HepG2 (cell line): ENCODE data around the gene TEK. TPM values are rescaled to one million over a fixed set of nuclear protein-coding genes. Genes with fewer than 3 reads are reported as not detected.

Source experiments
- ATAC-seq: fragments of 200-7000 bp; cut with Tn5 transposase; 3 replicates; pipeline ENCODE4 v1.9.1; 2020; ENCODE audit warnings: mild to moderate bottlenecking, moderate library complexity
- BruUV-seq: library from RNA; stranded (reverse); fragments of 400-500 nt; replicated peaks from 2 replicates; lab custom pipeline; 2021; lab: Mats Ljungman, UMichigan
- CTCF ChIA-PET: fragments of 300-600 bp; formaldehyde crosslinking; extraction: SDS; loops from one replicate; lab custom pipeline; 2021; ENCODE audit warnings: low total read pairs, inconsistent platforms, low intra/inter-chr PET ratio; lab: Yijun Ruan, JAX
- POLR2A ChIA-PET: fragments of 350-600 bp; sonication (Branson Sonifier 250); formaldehyde crosslinking; loops from one replicate; lab custom pipeline; 2020; ENCODE audit warnings: antibody characterized with exemption, inconsistent platforms; lab: Yijun Ruan, JAX
- DNase-seq: peaks from one replicate; pipeline ENCODE4 v3.0.0-alpha.2; 2015; ENCODE audit warnings: low spot score
- FAIRE-seq: peaks from 3 replicates; lab custom pipeline; 2011; peaks lifted over from hg19 to GRCh38; lab: Jason Lieb, UNC
- H2AFZ ChIP-seq: one replicate; pipeline ENCODE4 v1.6.1; 2011; ENCODE audit warnings: low read length, inconsistent platforms
- H3K27ac ChIP-seq: fragments of 300-600 bp; 3 replicates; pipeline ENCODE4 v1.8.0; 2011; ENCODE audit warnings: mixed run types, mild to moderate bottlenecking, mixed read lengths, low read length, inconsistent platforms; ENCODE audit not compliant: insufficient read depth; ENCODE audit errors: extremely low read length
- H3K27me3 ChIP-seq, 2 experiments: fragments of 200-600 bp in 1 of 2; 2 replicates in 1 of 2; 3 replicates in 1 of 2; pipeline versions ENCODE4 v1.6.0 to v1.8.0; 2011; ENCODE audit warnings: low read length in 2 of 2, mild to moderate bottlenecking in 2 of 2, moderate library complexity in 2 of 2, inconsistent platforms in 1 of 2; ENCODE audit not compliant: insufficient read depth in 2 of 2, control insufficient read depth in 1 of 2
- H3K36me3 ChIP-seq, 2 experiments: fragments of 200-600 bp in 1 of 2; replicated peaks in 1 of 2; 2 replicates in 1 of 2; 3 replicates in 1 of 2; pipeline versions ENCODE4 v1.5.1 to v1.8.0; 2011; ENCODE audit warnings: low read length in 2 of 2, inconsistent platforms in 1 of 2; ENCODE audit not compliant: insufficient read depth in 2 of 2, control insufficient read depth in 1 of 2
- H3K4me1 ChIP-seq: 2 replicates; pipeline ENCODE4 v1.5.1; 2012; ENCODE audit warnings: low read length, inconsistent platforms; ENCODE audit not compliant: insufficient read depth
- H3K4me2 ChIP-seq: 2 replicates; pipeline ENCODE4 v1.6.0; 2011; ENCODE audit warnings: low read depth, low read length, inconsistent platforms
- H3K4me3 ChIP-seq, 3 experiments: fragments of 200-600 bp in 1 of 3; sonication (generic), shearing (Covaris generic) in 1 of 3; replicated peaks in 1 of 3; 2 replicates each; pipeline ENCODE4 v1.5.1; 2011 to 2016; ENCODE audit warnings: low read length in 3 of 3, inconsistent platforms in 2 of 3, low read depth in 2 of 3, mild to moderate bottlenecking in 2 of 3, control low read depth in 1 of 3, mixed read lengths in 1 of 3; ENCODE audit not compliant: insufficient read depth in 1 of 3
- H3K79me2 ChIP-seq: one replicate; pipeline ENCODE4 v1.6.1; 2011; ENCODE audit warnings: low read length, inconsistent platforms; ENCODE audit not compliant: insufficient read depth
- H3K9ac ChIP-seq: 2 replicates; pipeline ENCODE4 v1.6.0; 2011; ENCODE audit warnings: mild to moderate bottlenecking, low read depth, low read length, inconsistent platforms; ENCODE audit not compliant: insufficient read depth
- H3K9me3 ChIP-seq: 2 replicates; pipeline ENCODE4 v1.5.1; 2012; ENCODE audit warnings: mild to moderate bottlenecking, low read length
- H4K20me1 ChIP-seq: 2 replicates; pipeline ENCODE4 v1.6.0; 2011; ENCODE audit warnings: inconsistent platforms, mild to moderate bottlenecking, low read length, moderate library complexity; ENCODE audit not compliant: insufficient read depth
- ARID2 ChIP-seq: sonication (generic); formaldehyde crosslinking; IDR thresholded peaks from 2 replicates; pipeline ENCODE4 v1.8.1; 2022; ENCODE audit warnings: mild to moderate bottlenecking, missing genetic modification reagents, borderline replicate concordance
- ATF5 ChIP-seq: sonication (generic); formaldehyde crosslinking; IDR thresholded peaks from 2 replicates; pipeline ENCODE4 v1.4.0; 2020; ENCODE audit warnings: mild to moderate bottlenecking, low read depth, missing genetic modification reagents
- BHLHE40 ChIP-seq: IDR thresholded peaks from 2 replicates; pipeline ENCODE4 v1.6.1; 2011; ENCODE audit warnings: low read length, improper control_type of control experiment
- GABPA ChIP-seq, 2 experiments: IDR thresholded peaks; 2 replicates each; pipeline ENCODE4 v1.6.1; 2011 to 2016; ENCODE audit warnings: low read depth in 2 of 2, low read length in 1 of 2, missing biosample characterization in 1 of 2, missing genetic modification characterization in 1 of 2
- HIVEP1 ChIP-seq: sonication (generic); formaldehyde crosslinking; IDR thresholded peaks from 2 replicates; pipeline ENCODE4 v1.4.0; 2020; ENCODE audit warnings: mild to moderate bottlenecking, missing genetic modification reagents
- MYNN ChIP-seq: sonication (generic); formaldehyde crosslinking; IDR thresholded peaks from 2 replicates; pipeline ENCODE4 v1.4.0; 2020; ENCODE audit warnings: mild to moderate bottlenecking, low read depth, missing genetic modification reagents
- RFXANK ChIP-seq: IDR thresholded peaks from 2 replicates; pipeline ENCODE4 v1.6.1; 2016
- SMAD3 ChIP-seq: sonication (generic); formaldehyde crosslinking; IDR thresholded peaks from 2 replicates; pipeline ENCODE4 v1.4.0; 2020; ENCODE audit warnings: missing genetic modification reagents
- TGIF2 ChIP-seq: IDR thresholded peaks from 2 replicates; pipeline ENCODE4 v1.6.1; 2016; ENCODE audit warnings: control low read depth, missing compliant biosample characterization
- ZFY ChIP-seq: sonication (generic); formaldehyde crosslinking; IDR thresholded peaks from 2 replicates; pipeline ENCODE4 v1.4.0; 2020; ENCODE audit warnings: missing genetic modification reagents
- ZNF232 ChIP-seq: sonication (generic); formaldehyde crosslinking; IDR thresholded peaks from 2 replicates; pipeline ENCODE4 v1.4.0; 2020; ENCODE audit warnings: missing genetic modification reagents, borderline replicate concordance
- ZNF563 ChIP-seq: sonication (generic); formaldehyde crosslinking; IDR thresholded peaks from 2 replicates; pipeline ENCODE4 v1.8.0; 2022; ENCODE audit warnings: mild to moderate bottlenecking, moderate library complexity, missing genetic modification reagents
- ZNF619 ChIP-seq: sonication (generic); formaldehyde crosslinking; IDR thresholded peaks from 2 replicates; pipeline ENCODE4 v1.4.0; 2020; ENCODE audit warnings: mild to moderate bottlenecking, missing genetic modification reagents
- WGBS: methylation state at CpG from one replicate; pipeline ENCODE4 v1.1.6; 2017; ENCODE audit warnings: low lambda C conversion rate; 5-methylcytosine and 5-hydroxymethylcytosine counted together
- in situ Hi-C: cut with HindIII; loops from 2 replicates; pipeline ENCODE4 v1.10.0; 2017; ENCODE audit warnings: low pct_unique_long_range_greater_than_20kb; ENCODE audit not compliant: extremely low pct_ligation_motif_present
- intact Hi-C: fragments of 100-400 bp; cut with micrococcal nuclease; formaldehyde crosslinking; loops from one replicate; pipeline ENCODE4 v1.10.0; 2022; ENCODE audit not compliant: unreplicated experiment
- polyA plus RNA-seq, 8 experiments: library from polyadenylated mRNA; depleted of rRNA in 3 of 8; stranded (reverse) in 7 of 8; unstranded in 1 of 8; fragments of >200 nt; fragmentation: Illumina TruSeq in 4 of 8; extraction: Trizol in 4 of 8; gene quantifications; 2 replicates each; pipeline versions ENCODE4 v1.2.1 to v1.2.3, GENCODE V29; 2011 to 2016; ENCODE audit warnings: low read depth in 4 of 8, missing spikeins in 1 of 8, mixed read lengths in 1 of 8; ENCODE audit not compliant: insufficient read depth in 1 of 8
- total RNA-seq, 5 experiments: library from RNA; depleted of rRNA; stranded (reverse); fragments of >200 nt; fragmentation: Illumina TruSeq; extraction: Trizol; gene quantifications; 2 replicates each; pipeline ENCODE4 v1.2.3, GENCODE V29; 2016; ENCODE audit warnings: low read depth in 1 of 5

TEK gene
- total and polyA plus RNA-seq, 2 of the 13 experiments (the other 11 are each of a cell fraction or from before 2014, with no cell fraction given) = not detected

DNA sequence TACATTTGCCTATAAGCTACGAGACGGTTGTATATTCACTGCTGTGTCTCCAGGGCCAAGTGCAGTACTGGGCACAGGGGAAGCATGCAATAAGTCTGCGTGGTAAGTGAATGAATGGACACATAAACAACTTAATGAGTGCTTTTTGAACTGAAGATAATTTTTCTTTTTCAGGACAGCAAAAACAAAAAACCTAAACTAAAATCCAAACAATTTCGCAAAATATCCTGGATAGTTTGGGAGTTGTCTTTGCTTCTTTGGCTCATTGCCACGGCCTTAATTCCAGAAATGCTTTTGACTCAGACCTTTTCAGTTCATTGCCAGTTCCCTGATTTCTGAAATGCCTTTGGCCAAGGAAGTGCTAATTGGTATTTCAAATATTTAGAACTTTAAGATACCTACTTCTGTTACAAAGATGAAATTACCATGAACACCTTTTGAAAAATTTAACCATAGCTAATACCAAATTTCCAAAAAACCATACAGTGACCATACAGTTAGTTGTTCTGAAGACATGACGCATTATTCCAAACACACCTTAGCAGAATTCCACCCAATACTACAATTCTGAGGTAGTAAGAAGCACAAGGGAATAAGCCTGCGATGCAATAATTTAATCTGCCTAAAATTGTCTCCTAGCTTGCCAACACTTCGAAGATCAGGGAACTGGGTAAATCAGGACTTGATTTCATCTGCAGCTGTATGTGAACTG is 42.8 kb downstream of the TEK start:
- WGBS = 22% methylated on average over 8 of the region's 8 CpGs
- Histone ChIP-seq H3K27ac (no peak overlapping the region), H3K4me3 (no peak overlapping the region), H2AFZ (no peak overlapping the region), H3K4me1 (no peaks in the 10 kb centered on the region), H3K4me2 (no peak overlapping the region), H3K79me2 (no peaks in the 10 kb centered on the region), H3K9me3 (no peaks in the 10 kb centered on the region), H3K36me3 (no peaks in the 10 kb centered on the region), H3K9ac (no peak overlapping the region), H4K20me1 (no peaks in the 10 kb centered on the region), H3K27me3 (no peaks in the 10 kb centered on the region)
- no peak for FAIRE-seq
- intact Hi-C loops (no loop called here), in situ Hi-C loops (no loop called here)
- no peak for DNase-seq
- no peak for ATAC-seq
- ChIA-PET POLR2A (no interaction called here), CTCF (no interaction called here)
- no TSS peak for BruUV-seq
- TF ChIP-seq SMAD3 (CRISPR knock-in tag) = no peak
- no peak for TF ChIP-seq ZNF232 (CRISPR knock-in tag)
- TF ChIP-seq HIVEP1 = no peak
- no peak for TF ChIP-seq TGIF2
- TF ChIP-seq ZNF619 (CRISPR knock-in tag) = no peak
- TF ChIP-seq ATF5 (CRISPR knock-in tag) = no peak
- TF ChIP-seq ARID2 (CRISPR knock-in tag) = no peak
- no peak for TF ChIP-seq ZNF563 (CRISPR knock-in tag)
- TF ChIP-seq BHLHE40 = no peak
- TF ChIP-seq MYNN = no peak
- no peak for TF ChIP-seq GABPA (IDR thresholded peaks at IDR 0.05; ENCODE audit: low read depth, low read length)
- TF ChIP-seq GABPA (CRISPR knock-in tag; IDR thresholded peaks at IDR 0.05; ENCODE audit: low read depth) = no peak
- no peak for TF ChIP-seq ZFY (CRISPR knock-in tag)
- TF ChIP-seq RFXANK (CRISPR knock-in tag) = no peak
